ENCODE results near the gene UBA6.

UBA6 gene

DNA sequence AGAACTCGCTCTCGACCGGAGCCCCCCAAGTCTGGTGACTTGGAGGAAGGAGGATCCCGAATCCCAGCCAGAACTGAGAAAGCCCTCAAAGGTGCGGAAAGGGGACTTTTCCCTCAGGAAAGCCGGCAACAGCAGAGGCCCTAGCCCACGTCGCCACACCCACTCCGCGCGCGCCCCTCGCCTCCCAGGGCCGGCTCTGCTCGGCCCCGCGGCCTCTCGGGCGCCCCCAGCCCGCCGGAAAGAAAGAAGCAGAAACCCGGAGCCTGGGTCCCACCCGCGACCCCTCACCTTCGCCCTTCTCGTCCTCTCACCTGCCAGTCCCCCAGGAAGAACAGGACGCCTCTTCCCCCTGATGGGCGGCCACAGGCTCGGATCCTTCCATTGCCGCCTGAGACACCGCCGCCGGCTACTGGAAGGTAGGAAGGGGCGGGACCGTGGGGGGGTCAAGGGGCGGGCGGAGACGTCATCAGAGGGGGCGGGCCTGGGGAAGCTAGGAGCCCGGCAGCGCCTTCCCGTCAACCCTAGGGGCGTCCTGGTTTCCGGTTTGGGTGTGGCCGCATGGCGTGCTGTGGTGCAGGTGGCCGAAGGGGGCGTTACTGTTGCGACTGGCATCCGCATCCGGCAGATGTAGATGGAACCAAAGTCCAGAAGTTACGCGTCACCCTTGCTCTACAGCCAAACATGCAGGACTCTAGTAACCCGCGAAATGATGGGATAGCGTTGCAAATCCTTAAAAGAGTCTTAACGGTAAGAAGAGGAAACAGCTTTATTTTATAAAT is at the start of gene UBA6:
UBA6 (minus strand) TSS at position 418 of the 779 bp plus-strand sequence; CDS start at position 382, 36 bp downstream.
- TF ChIP-seq, protein P1, sequence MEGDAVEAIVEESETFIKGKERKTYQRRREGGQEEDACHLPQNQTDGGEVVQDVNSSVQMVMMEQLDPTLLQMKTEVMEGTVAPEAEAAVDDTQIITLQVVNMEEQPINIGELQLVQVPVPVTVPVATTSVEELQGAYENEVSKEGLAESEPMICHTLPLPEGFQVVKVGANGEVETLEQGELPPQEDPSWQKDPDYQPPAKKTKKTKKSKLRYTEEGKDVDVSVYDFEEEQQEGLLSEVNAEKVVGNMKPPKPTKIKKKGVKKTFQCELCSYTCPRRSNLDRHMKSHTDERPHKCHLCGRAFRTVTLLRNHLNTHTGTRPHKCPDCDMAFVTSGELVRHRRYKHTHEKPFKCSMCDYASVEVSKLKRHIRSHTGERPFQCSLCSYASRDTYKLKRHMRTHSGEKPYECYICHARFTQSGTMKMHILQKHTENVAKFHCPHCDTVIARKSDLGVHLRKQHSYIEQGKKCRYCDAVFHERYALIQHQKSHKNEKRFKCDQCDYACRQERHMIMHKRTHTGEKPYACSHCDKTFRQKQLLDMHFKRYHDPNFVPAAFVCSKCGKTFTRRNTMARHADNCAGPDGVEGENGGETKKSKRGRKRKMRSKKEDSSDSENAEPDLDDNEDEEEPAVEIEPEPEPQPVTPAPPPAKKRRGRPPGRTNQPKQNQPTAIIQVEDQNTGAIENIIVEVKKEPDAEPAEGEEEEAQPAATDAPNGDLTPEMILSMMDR (conservative IDR thresholded peaks at IDR 0.05; ENCODE audit: control insufficient read depth, insufficient read depth, low read depth, low read length): peak; percentile 15
- peak; percentile 94 for DNase-seq (ENCODE audit: low read depth)

DNA sequence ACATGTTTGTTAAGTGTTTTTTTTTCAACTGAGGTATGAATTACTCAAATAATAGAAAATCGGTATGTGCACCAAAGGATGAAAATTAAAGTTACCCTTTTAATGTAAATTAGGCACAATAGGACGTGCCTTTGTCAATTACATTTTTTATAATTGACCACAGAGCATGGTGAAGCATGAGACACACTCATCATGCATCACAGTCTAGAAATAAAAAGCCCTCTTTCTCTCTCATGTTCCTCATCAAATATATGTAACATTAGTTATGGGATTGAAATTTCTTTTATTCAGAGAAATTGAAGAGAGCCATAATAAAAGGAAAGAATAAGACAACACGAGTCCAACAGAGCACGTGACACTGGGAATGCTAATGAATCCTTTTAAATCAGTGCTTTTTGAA is 49.7 kb upstream of the UBA6 start:
- no peak overlapping the region for H3K4me3 ChIP-seq (ENCODE audit: control insufficient read depth, low read depth, low read length)
- TF ChIP-seq, protein P1 (conservative IDR thresholded peaks at IDR 0.05; ENCODE audit: control insufficient read depth, insufficient read depth, low read depth, low read length): no peak
- no peak for DNase-seq (ENCODE audit: low read depth)

More for the DNA sequence above, at the start of gene UBA6:
- H3K4me3 ChIP-seq (ENCODE audit: control insufficient read depth, low read depth, low read length): peak within 1 kb of the TSS; percentile 74

DNA sequence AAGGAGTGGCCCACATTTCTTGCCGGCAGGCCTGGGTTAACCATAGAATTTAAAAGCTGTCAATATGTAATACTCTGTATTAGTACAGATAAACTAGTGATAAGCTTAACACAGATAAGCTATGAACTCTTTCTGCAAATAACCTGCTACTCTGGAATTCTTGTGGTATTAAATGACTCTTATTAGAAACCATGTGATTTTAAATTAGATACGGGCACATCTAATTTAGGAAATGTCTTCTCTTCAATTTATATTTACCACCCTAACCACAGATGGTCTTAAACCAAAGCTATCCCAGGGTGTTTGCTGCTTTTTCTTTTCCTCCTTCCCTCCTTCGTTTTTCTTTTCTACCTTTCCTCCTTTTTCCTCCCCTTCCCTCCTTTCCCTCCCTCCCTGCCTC is 48.3 kb upstream of the UBA6 start:
- H3K4me3 ChIP-seq (ENCODE audit: control insufficient read depth, low read depth, low read length): no peak overlapping the region
- TF ChIP-seq, protein P1 (conservative IDR thresholded peaks at IDR 0.05; ENCODE audit: control insufficient read depth, insufficient read depth, low read depth, low read length): no peak
- no peak for DNase-seq (ENCODE audit: low read depth)

DNA sequence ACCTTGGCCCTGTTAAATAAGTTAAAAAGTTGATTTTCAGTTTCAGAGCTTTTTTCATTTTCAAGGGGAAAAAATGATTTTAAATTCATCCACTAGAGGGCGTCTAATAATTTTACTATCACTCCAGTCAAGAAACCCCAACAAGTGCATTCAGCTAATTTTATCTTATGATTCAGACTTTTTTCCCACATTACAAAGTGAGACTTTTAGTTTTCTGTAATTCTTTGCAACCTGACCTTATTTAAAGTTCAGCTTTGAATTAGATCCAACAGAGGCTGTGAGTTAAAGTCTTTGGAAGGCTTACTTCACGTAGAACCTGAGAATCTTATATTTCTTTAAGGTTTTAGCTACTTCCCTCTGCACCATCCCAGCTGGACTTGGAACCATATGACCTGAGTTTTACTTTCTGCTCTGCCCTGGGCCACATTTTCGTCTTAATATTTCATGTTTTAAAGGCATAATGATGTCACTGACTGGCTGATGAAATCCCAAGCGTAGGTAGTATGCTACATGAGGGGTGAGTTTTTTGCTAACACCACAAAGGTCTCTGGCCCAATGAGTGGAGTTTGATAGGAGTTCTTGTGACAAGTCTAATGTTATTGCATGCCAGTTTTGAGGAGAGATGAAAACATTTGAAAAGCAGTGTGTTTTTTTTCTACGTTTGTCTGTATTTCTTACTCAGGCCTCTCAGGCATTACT is 46.0 kb upstream of the UBA6 start:
- DNase-seq (ENCODE audit: low read depth): peak; percentile 53
- TF ChIP-seq, protein P1 (conservative IDR thresholded peaks at IDR 0.05; ENCODE audit: control insufficient read depth, insufficient read depth, low read depth, low read length): peak; percentile 49
- H3K4me3 ChIP-seq (ENCODE audit: control insufficient read depth, low read depth, low read length): no peak overlapping the region

DNA sequence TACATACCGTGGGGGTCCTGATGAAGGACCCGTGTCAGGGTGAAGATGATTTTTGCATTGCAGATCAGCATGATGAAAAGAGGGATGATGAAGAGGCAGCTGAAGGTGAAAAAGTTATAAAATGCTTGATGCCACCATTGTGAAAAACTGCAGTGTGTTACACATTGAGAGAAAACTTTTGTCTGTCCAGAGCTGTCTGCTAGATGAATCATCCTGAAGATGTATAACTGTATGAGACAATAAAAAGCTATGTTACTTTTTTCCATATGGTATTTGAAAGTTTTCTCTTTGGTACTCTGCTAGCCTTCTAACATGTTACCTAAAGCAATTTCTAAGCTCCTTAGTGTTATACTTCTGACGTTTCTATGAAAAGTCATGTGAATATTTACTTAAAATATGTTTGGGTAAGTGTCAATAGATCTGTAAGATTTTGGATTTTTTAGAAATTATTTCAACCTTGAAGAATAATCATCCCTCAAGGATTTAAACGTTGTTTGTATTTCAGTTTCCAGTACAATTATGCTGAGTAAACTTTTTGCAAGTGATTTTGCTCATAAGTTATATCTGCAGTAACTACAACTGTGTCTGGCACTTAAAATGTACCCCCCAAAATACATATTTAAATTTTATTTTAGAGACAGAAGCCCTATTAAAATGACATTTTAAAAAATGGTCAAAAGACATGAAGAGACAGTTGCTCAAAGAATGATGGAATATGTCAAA is 43.8 kb upstream of the UBA6 start:
- TF ChIP-seq, protein P1 (conservative IDR thresholded peaks at IDR 0.05; ENCODE audit: control insufficient read depth, insufficient read depth, low read depth, low read length): no peak
- H3K4me3 ChIP-seq (ENCODE audit: control insufficient read depth, low read depth, low read length): no peak overlapping the region
- DNase-seq (ENCODE audit: low read depth): peak; percentile 58

DNA sequence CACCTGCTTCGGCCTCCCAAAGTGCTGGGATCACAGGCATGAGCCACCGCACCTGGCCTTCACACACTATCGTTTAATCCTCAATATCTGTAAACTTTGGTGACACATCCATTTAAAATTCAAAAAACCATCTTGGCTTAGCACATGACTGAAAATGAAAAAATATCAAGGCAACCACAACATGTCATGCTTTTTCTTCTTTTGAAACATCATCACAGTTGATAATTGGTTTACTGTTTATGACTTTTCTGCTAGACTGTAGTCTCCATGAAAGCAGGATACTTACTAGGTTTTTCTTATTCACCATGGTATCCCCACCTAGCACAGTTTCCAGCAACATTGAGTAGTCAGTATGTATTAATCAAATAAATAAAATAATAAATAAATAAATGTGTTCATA is 42.2 kb upstream of the UBA6 start:
- DNase-seq (ENCODE audit: low read depth): no peak
- no peak overlapping the region for H3K4me3 ChIP-seq (ENCODE audit: control insufficient read depth, low read depth, low read length)
- TF ChIP-seq, protein P1 (conservative IDR thresholded peaks at IDR 0.05; ENCODE audit: control insufficient read depth, insufficient read depth, low read depth, low read length): no peak
